ENCODE results near the gene ZNF79. TPM values are rescaled to one million over a fixed set of nuclear protein-coding genes. Genes with fewer than 3 reads are reported as not detected.
A peak's percentile ranks its signal among the peaks of the same experiment; 100 is the strongest.

Gene ZNF79
- total and polyA plus RNA-seq, 2 of the 8 experiments (the other 6 are each of a cell fraction or from before 2014, with no cell fraction given): 2.4 to 7.4 TPM

- no peak overlapping the region for H3K23ac ChIP-seq (ENCODE audit: insufficient read length)
- H4K91ac ChIP-seq (replicated peaks; ENCODE audit: insufficient read length, low read length): no peak overlapping the region
- H3K4ac ChIP-seq (replicated peaks; ENCODE audit: insufficient read length, low read depth, low read length): no peak overlapping the region
- H3K27me3 ChIP-seq (replicated peaks in 1 of 4; ENCODE audit: control insufficient read depth in 3 of 4, extremely low read depth in 1 of 4, insufficient read depth in 3 of 4, low read length in 3 of 4): no peaks in the 10 kb centered on the region
- H4K20me1 ChIP-seq (replicated peaks in 1 of 2; ENCODE audit: control insufficient read depth in 1 of 2, insufficient read depth in 2 of 2, low read length in 2 of 2): peaks cover 0 to 1% of the 10 kb centered on the region in 2 experiments
- ChIA-PET CTCF (ENCODE audit: partially characterized antibody) (interaction anchor here (0.5 to 6.9 kb wide), 43 partner anchors 8 to 1529 kb away, joined by 3 to 78 read pairs (median 4); partner anchors contain the start of genes CFAP157 and SLC2A8), POLR2A (ENCODE audit: partially characterized antibody) (interaction anchor here (0.7 to 3.1 kb wide), 5 partner anchors 11 to 380 kb away, joined by 3 to 16 read pairs (median 3); partner anchors contain the start of genes LRSAM1 and RPL12)
- H4K5ac ChIP-seq (ENCODE audit: insufficient read length, low read depth, low read length): no peak overlapping the region
- H3K79me1 ChIP-seq (ENCODE audit: low read depth, low read length): no peaks in the 10 kb centered on the region
- TF ChIP-seq USF2 (IDR thresholded peaks at IDR 0.05; ENCODE audit: low read length) (0 out of 2 replicates have a peak, but pooled peaks have one; percentile 25), CTCF (IDR thresholded peaks at IDR 0.05; ENCODE audit: control extremely low read depth in 1 of 3, insufficient read depth in 1 of 3, low read depth in 1 of 3, low read length in 3 of 3) (peak; percentile 69 to 77 (median 72)), TCF12 (IDR thresholded peaks at IDR 0.05; ENCODE audit: low read depth, low read length) (no peak), NANOG (IDR thresholded peaks at IDR 0.05; ENCODE audit: insufficient read depth, low read depth, low read length, poor library complexity, severe bottlenecking) (no peak), GABPA (IDR thresholded peaks at IDR 0.05; ENCODE audit: borderline replicate concordance, insufficient read depth, low read length) (peak; percentile 48; the same call in 1 of the 2 replicates), RAD21 (IDR thresholded peaks at IDR 0.05 in 1 of 2, conservative IDR thresholded peaks at IDR 0.05 in 1 of 2; ENCODE audit: low read depth in 2 of 2, low read length in 2 of 2) (peak; percentile 53 to 67), SIRT6 (IDR thresholded peaks at IDR 0.05; ENCODE audit: low read length) (no peak)
- no peak overlapping the region for H3K4me2 ChIP-seq (ENCODE audit: insufficient read depth in 1 of 2, low read depth in 2 of 2, low read length in 2 of 2)
- no peak overlapping the region for H2BK15ac ChIP-seq (ENCODE audit: low read length)
- no peak overlapping the region; a peak in 1 of 7 replicates for H3K9ac ChIP-seq (replicated peaks in 1 of 4; ENCODE audit: extremely low read depth in 1 of 4, low read depth in 3 of 4, low read length in 3 of 4)
- no peak overlapping the region for H2BK12ac ChIP-seq (ENCODE audit: low read depth, low read length)
- no peak overlapping the region for H2AK5ac ChIP-seq (ENCODE audit: low read depth, low read length)
- no peak overlapping the region for H3K18ac ChIP-seq (ENCODE audit: extremely low read depth, low read length)
- peaks cover 0 to 7% (median 2%) of the 10 kb centered on the region in 4 experiments; a peak in 5 of 7 replicates for H3K4me1 ChIP-seq (replicated peaks in 1 of 4; ENCODE audit: control insufficient read depth in 3 of 4, insufficient read depth in 4 of 4, low read length in 3 of 4)
- WGBS, 2 experiments (ENCODE audit: extremely low coverage in 1 of 2, insufficient coverage in 1 of 2, insufficient read length in 1 of 2, insufficient replicate concordance in 2 of 2, low coverage in 1 of 2, low lambda C conversion rate in 2 of 2, missing lambda C conversion rate in 1 of 2): 63% methylated on average over 19 of the region's 22 CpGs; no CpG with 5 or more reads in 1 of the 2 experiments
- H3K9me3 ChIP-seq (ENCODE audit: insufficient read depth in 2 of 2, low read depth in 1 of 2, low read length in 1 of 2): no peaks in the 10 kb centered on the region
- no peak overlapping the region for H3K4me3 ChIP-seq (ENCODE audit: extremely low read depth in 1 of 4, insufficient read depth in 2 of 4, low read depth in 3 of 4, low read length in 4 of 4)
- H2BK20ac ChIP-seq (ENCODE audit: low read length): no peak overlapping the region
- no peaks in the 10 kb centered on the region for H3K23me2 ChIP-seq (ENCODE audit: low read depth, low read length)
- FAIRE-seq (no peak), DNase-seq (ENCODE audit: low read depth in 1 of 2, low spot score in 2 of 2) (peak; percentile 64 to 79)
- no peak overlapping the region for H3K14ac ChIP-seq (ENCODE audit: insufficient read length)
- no peaks in the 10 kb centered on the region for H3K79me2 ChIP-seq (ENCODE audit: control insufficient read depth in 1 of 2, insufficient read depth in 2 of 2, low read length in 2 of 2)
- 0 out of 2 replicates have a peak overlapping the region, but pooled peaks have one; percentile 37 for H3K27ac ChIP-seq (ENCODE audit: low read depth, low read length)
- no peak overlapping the region for H2BK5ac ChIP-seq (ENCODE audit: low read depth, low read length)
- H2BK120ac ChIP-seq (replicated peaks; ENCODE audit: low read depth, low read length): no peak overlapping the region
- no peak overlapping the region for H3K56ac ChIP-seq (replicated peaks; ENCODE audit: insufficient read length, low read depth, low read length)
- H4K8ac ChIP-seq (ENCODE audit: extremely low read depth, insufficient read depth, low read length): no peak overlapping the region
- no peak overlapping the region for H2AFZ ChIP-seq (ENCODE audit: low read length)
- peaks cover 2 to 5% (median 3%) of the 10 kb centered on the region in 4 experiments; a peak in 4 of 8 replicates for H3K36me3 ChIP-seq (ENCODE audit: control insufficient read depth in 2 of 4, insufficient read depth in 4 of 4, low read length in 3 of 4)
Measured at GRCh38 chr9:127489471-127490115, 65.4 kb downstream of the ZNF79 start.

Measured in H1 (cell line).